ENCODE measurements around the gene POU2F1. TPM values are rescaled to one million over a fixed set of nuclear protein-coding genes. Genes with fewer than 3 reads are reported as not detected.

Gene POU2F1
- total RNA-seq, 1 experiment from 2014 or later, result 25.0 TPM

DNA sequence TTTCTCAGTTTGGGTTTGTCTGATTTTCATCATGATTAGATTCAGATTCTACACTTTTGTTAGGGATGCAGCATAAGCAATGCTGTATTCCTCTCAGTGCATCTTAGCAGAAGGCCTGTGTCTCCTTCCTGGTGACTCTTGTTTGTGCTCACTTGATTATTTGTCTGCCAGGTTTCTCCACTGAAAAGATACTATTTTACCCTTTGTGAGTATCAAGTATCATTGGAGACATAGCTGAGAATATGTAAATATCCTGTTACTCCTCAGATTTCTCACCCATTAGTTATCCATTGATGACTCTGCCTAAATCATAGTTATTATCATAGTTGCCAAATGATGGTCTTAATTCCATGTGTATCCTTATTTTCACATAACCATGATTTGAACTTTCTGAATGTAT is 148.5 kb downstream of the POU2F1 start:
- TF ChIP-seq, protein P1, sequence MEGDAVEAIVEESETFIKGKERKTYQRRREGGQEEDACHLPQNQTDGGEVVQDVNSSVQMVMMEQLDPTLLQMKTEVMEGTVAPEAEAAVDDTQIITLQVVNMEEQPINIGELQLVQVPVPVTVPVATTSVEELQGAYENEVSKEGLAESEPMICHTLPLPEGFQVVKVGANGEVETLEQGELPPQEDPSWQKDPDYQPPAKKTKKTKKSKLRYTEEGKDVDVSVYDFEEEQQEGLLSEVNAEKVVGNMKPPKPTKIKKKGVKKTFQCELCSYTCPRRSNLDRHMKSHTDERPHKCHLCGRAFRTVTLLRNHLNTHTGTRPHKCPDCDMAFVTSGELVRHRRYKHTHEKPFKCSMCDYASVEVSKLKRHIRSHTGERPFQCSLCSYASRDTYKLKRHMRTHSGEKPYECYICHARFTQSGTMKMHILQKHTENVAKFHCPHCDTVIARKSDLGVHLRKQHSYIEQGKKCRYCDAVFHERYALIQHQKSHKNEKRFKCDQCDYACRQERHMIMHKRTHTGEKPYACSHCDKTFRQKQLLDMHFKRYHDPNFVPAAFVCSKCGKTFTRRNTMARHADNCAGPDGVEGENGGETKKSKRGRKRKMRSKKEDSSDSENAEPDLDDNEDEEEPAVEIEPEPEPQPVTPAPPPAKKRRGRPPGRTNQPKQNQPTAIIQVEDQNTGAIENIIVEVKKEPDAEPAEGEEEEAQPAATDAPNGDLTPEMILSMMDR (conservative IDR thresholded peaks at IDR 0.05; ENCODE audit: low read depth, low read length), result no peak
- Histone ChIP-seq H3K27me3 (replicated peaks; ENCODE audit: insufficient read depth, low read depth, low read length, poor library complexity) (no peaks in the 10 kb centered on the region), H3K9me3 (ENCODE audit: low read depth, low read length, poor library complexity, severe bottlenecking) (no peaks in the 10 kb centered on the region), H3K4me3 (ENCODE audit: low read depth, low read length, poor library complexity, severe bottlenecking) (no peak overlapping the region), H3K27ac (ENCODE audit: low read depth, low read length, poor library complexity, severe bottlenecking) (no peak overlapping the region), H3K36me3 (ENCODE audit: insufficient read depth, low read length, poor library complexity, severe bottlenecking) (no peaks in the 10 kb centered on the region), H3K4me1 (ENCODE audit: insufficient read depth, low read length, poor library complexity, severe bottlenecking) (no peaks in the 10 kb centered on the region)
- intact Hi-C loops (cut with micrococcal nuclease; ENCODE audit: unreplicated experiment), result no loop called here
- ChIA-PET POLR2A (ENCODE audit: low non-redundant PET) (no interaction called here), CTCF (no interaction called here)
- BruUV-seq (replicated peaks), result no TSS peak
- DNase-seq (ENCODE audit: low spot score), result no peak

DNA sequence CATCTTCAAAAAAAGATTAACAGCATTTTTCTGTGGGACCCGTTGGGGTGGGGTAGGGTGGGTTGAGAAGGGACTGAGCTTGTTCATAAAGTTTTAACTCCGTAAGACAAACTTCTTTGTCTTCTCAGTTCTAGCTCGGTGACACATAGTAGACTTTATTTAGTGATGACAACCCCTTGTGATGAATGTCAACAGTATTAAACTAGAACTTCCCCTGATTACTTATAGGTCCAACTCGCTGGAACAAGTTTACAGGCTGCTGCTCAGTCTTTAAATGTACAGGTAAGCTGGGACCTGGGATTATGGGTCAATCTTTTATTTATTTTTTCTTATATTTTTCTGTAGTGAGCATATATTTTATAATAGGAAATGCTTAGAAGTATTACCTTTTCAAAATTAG is 149.2 kb downstream of the POU2F1 start:
- Histone ChIP-seq H3K4me3 (ENCODE audit: low read depth, low read length, poor library complexity, severe bottlenecking) (no peak overlapping the region), H3K9me3 (ENCODE audit: low read depth, low read length, poor library complexity, severe bottlenecking) (no peaks in the 10 kb centered on the region), H3K36me3 (ENCODE audit: insufficient read depth, low read length, poor library complexity, severe bottlenecking) (no peaks in the 10 kb centered on the region), H3K27me3 (replicated peaks; ENCODE audit: insufficient read depth, low read depth, low read length, poor library complexity) (no peaks in the 10 kb centered on the region), H3K27ac (ENCODE audit: low read depth, low read length, poor library complexity, severe bottlenecking) (no peak overlapping the region), H3K4me1 (ENCODE audit: insufficient read depth, low read length, poor library complexity, severe bottlenecking) (no peaks in the 10 kb centered on the region)
- DNase-seq (ENCODE audit: low spot score), result no peak
- no peak for TF ChIP-seq EZH2 (IDR thresholded peaks at IDR 0.05; ENCODE audit: borderline replicate concordance, low read depth, low read length, poor library complexity, severe bottlenecking)
- TF ChIP-seq, protein P1 (conservative IDR thresholded peaks at IDR 0.05; ENCODE audit: low read depth, low read length), result no peak
- ChIA-PET CTCF (no interaction called here), POLR2A (ENCODE audit: low non-redundant PET) (no interaction called here)
- BruUV-seq (replicated peaks), result no TSS peak
- intact Hi-C loops (cut with micrococcal nuclease; ENCODE audit: unreplicated experiment), result no loop called here

DNA sequence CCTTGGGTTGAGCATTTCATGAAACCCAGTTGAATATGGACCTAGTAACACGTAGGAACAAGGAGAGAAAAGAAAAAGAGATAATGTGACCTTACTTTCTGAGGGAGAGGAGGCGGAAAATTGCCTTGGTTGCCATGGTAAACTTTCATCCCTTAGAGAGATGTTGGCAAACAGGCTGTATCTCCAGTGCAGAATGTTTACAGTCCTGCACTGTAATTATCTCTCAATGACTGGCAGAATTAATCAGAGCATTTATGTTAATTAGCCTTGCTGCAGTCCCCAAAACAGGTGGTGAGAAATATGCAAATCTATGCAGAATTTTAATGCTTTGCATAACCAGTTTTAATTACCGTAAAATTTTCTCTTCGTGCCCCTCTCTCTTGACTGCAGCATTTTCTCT is 150.3 kb downstream of the POU2F1 start:
- POLR2A ChIA-PET (ENCODE audit: low non-redundant PET), result no interaction called here
- no peaks in the 10 kb centered on the region for H3K9me3 ChIP-seq (ENCODE audit: low read depth, low read length, poor library complexity, severe bottlenecking)
- H3K4me3 ChIP-seq (ENCODE audit: low read depth, low read length, poor library complexity, severe bottlenecking), result no peak overlapping the region
- no peaks in the 10 kb centered on the region for H3K36me3 ChIP-seq (ENCODE audit: insufficient read depth, low read length, poor library complexity, severe bottlenecking)
- H3K27ac ChIP-seq (ENCODE audit: low read depth, low read length, poor library complexity, severe bottlenecking), result no peak overlapping the region
- no peaks in the 10 kb centered on the region for H3K27me3 ChIP-seq (replicated peaks; ENCODE audit: insufficient read depth, low read depth, low read length, poor library complexity)
- intact Hi-C loops (cut with micrococcal nuclease; ENCODE audit: unreplicated experiment), result no loop called here
- CTCF ChIA-PET, result no interaction called here
- H3K4me1 ChIP-seq (ENCODE audit: insufficient read depth, low read length, poor library complexity, severe bottlenecking), result no peaks in the 10 kb centered on the region
- TF ChIP-seq EZH2 (IDR thresholded peaks at IDR 0.05; ENCODE audit: borderline replicate concordance, low read depth, low read length, poor library complexity, severe bottlenecking), result no peak
- TF ChIP-seq, protein P1 (conservative IDR thresholded peaks at IDR 0.05; ENCODE audit: low read depth, low read length), result no peak
- DNase-seq (ENCODE audit: low spot score), result no peak
- BruUV-seq (replicated peaks), result no TSS peak
